H9 (cell line): ENCODE data around the gene NCKAP5. TPM values are rescaled to one million over a fixed set of nuclear protein-coding genes. Genes with fewer than 3 reads are reported as not detected.

ENCODE experiments used
- DNase-seq: peaks from one replicate; pipeline ENCODE4 v3.0.0-alpha.2; 2017
- H2AFZ ChIP-seq: one replicate; pipeline ENCODE4 v1.6.1; 2013; ENCODE audit warnings: mild to moderate bottlenecking, low read length, control low read depth, moderate library complexity
- H2AK5ac ChIP-seq: 2 replicates; pipeline ENCODE4 v1.6.1; 2013; ENCODE audit warnings: low read length, control low read depth, mixed read lengths; ENCODE audit not compliant: insufficient read length
- H2BK120ac ChIP-seq: one replicate; pipeline ENCODE4 v1.6.1; 2013; ENCODE audit warnings: low read depth, mild to moderate bottlenecking, low read length, control low read depth, inconsistent platforms; ENCODE audit not compliant: poor library complexity, severe bottlenecking
- H2BK12ac ChIP-seq: 2 replicates; pipeline ENCODE4 v1.6.1; 2013; ENCODE audit warnings: low read length, control low read depth, mixed read lengths, low read depth; ENCODE audit not compliant: insufficient read length
- H2BK15ac ChIP-seq: 2 replicates; pipeline ENCODE4 v1.6.1; 2013; ENCODE audit warnings: low read depth, low read length, control low read depth
- H2BK20ac ChIP-seq: one replicate; pipeline ENCODE4 v1.6.1; 2013; ENCODE audit warnings: low read depth, mild to moderate bottlenecking, low read length, control low read depth, inconsistent platforms; ENCODE audit not compliant: poor library complexity, severe bottlenecking
- H2BK5ac ChIP-seq: 2 replicates; pipeline ENCODE4 v1.6.1; 2013; ENCODE audit warnings: low read length, control low read depth, mixed read lengths; ENCODE audit not compliant: insufficient read length
- H3K14ac ChIP-seq: 2 replicates; pipeline ENCODE4 v1.6.1; 2013; ENCODE audit warnings: low read length, control low read depth; ENCODE audit not compliant: insufficient read depth
- H3K18ac ChIP-seq: 2 replicates; pipeline ENCODE4 v1.6.1; 2013; ENCODE audit warnings: low read depth, mild to moderate bottlenecking, mixed read lengths, low read length, control low read depth; ENCODE audit not compliant: insufficient read length
- H3K23ac ChIP-seq: 2 replicates; pipeline ENCODE4 v1.6.1; 2013; ENCODE audit warnings: low read length, control low read depth, mixed read lengths, low read depth; ENCODE audit not compliant: insufficient read length
- H3K23me2 ChIP-seq: 2 replicates; pipeline ENCODE4 v1.6.1; 2013; ENCODE audit warnings: low read depth, mild to moderate bottlenecking, mixed read lengths, low read length, control low read depth; ENCODE audit not compliant: insufficient read length, poor library complexity, severe bottlenecking
- H3K27ac ChIP-seq: 2 replicates; pipeline ENCODE4 v1.5.1; 2013; ENCODE audit warnings: low read length, control low read depth, mixed read lengths, low read depth; ENCODE audit not compliant: insufficient read length
- H3K27me3 ChIP-seq: 2 replicates; pipeline ENCODE4 v1.6.1; 2013; ENCODE audit warnings: low read length, control low read depth, inconsistent platforms; ENCODE audit not compliant: insufficient read depth
- H3K4ac ChIP-seq: 2 replicates; pipeline ENCODE4 v1.6.1; 2013; ENCODE audit warnings: low read depth, mild to moderate bottlenecking, control low read depth, inconsistent platforms, low read length, moderate library complexity
- H3K4me1 ChIP-seq: 2 replicates; pipeline ENCODE4 v1.6.1; 2013; ENCODE audit warnings: low read length, control low read depth, inconsistent platforms; ENCODE audit not compliant: insufficient read depth
- H3K4me2 ChIP-seq: 2 replicates; pipeline ENCODE4 v1.6.1; 2013; ENCODE audit warnings: low read length, control low read depth, mixed read lengths; ENCODE audit not compliant: insufficient read length, insufficient read depth
- H3K56ac ChIP-seq: 2 replicates; pipeline ENCODE4 v1.6.1; 2013; ENCODE audit warnings: low read depth, mild to moderate bottlenecking, mixed read lengths, low read length, control low read depth; ENCODE audit not compliant: insufficient read length
- H3K79me1 ChIP-seq: 2 replicates; pipeline ENCODE4 v1.6.1; 2013; ENCODE audit warnings: low read depth, mild to moderate bottlenecking, moderate library complexity, low read length, control low read depth, inconsistent platforms; ENCODE audit not compliant: insufficient read depth, poor library complexity, severe bottlenecking
- H3K79me2 ChIP-seq: 2 replicates; pipeline ENCODE4 v1.6.1; 2013; ENCODE audit warnings: low read length, control low read depth, inconsistent platforms; ENCODE audit not compliant: insufficient read depth
- H3K9ac ChIP-seq: 2 replicates; pipeline ENCODE4 v1.6.1; 2013; ENCODE audit warnings: low read length, control low read depth, mixed read lengths; ENCODE audit not compliant: insufficient read length; ENCODE audit errors: extremely low read depth
- H3K9me3 ChIP-seq: one replicate; pipeline ENCODE4 v1.6.1; 2013; ENCODE audit warnings: low read depth, low read length, inconsistent platforms; ENCODE audit not compliant: control insufficient read depth
- H3T11ph ChIP-seq: one replicate; pipeline ENCODE4 v1.6.1; 2013; ENCODE audit warnings: mild to moderate bottlenecking, low read length, control low read depth, inconsistent platforms
- H4K20me1 ChIP-seq: one replicate; pipeline ENCODE4 v1.6.1; 2013; ENCODE audit not compliant: control insufficient read depth, insufficient read length, insufficient read depth
- H4K5ac ChIP-seq: 2 replicates; pipeline ENCODE4 v1.6.1; 2013; ENCODE audit warnings: low read depth, mild to moderate bottlenecking, mixed read lengths, low read length, control low read depth; ENCODE audit not compliant: insufficient read length
- H4K8ac ChIP-seq: replicated peaks from 2 replicates; pipeline ENCODE4 v1.6.1; 2013; ENCODE audit warnings: low read length, control low read depth, mixed read lengths, low read depth; ENCODE audit not compliant: insufficient read length
- H4K91ac ChIP-seq: 2 replicates; pipeline ENCODE4 v1.6.1; 2013; ENCODE audit warnings: low read depth, mild to moderate bottlenecking, moderate library complexity, mixed read lengths, low read length, control low read depth; ENCODE audit not compliant: insufficient read length
- H3K27ac Mint-ChIP-seq, 3 experiments: 2 replicates in 2 of 3; 3 replicates in 1 of 3; pipeline ENCODE4 v1.8.0; 2020 to 2021; ENCODE audit warnings: mixed read lengths in 3 of 3, mild to moderate bottlenecking in 1 of 3, moderate library complexity in 1 of 3
- H3K27me3 Mint-ChIP-seq: 2 replicates; pipeline ENCODE4 v1.8.0; 2021; ENCODE audit warnings: low read depth, mild to moderate bottlenecking, moderate library complexity, mixed read lengths
- H3K36me3 Mint-ChIP-seq, 3 experiments: 2 replicates in 2 of 3; 3 replicates in 1 of 3; pipeline ENCODE4 v1.8.0; 2020 to 2021; ENCODE audit warnings: low read depth in 3 of 3, mixed read lengths in 3 of 3; ENCODE audit not compliant: insufficient read depth in 1 of 3
- H3K4me1 Mint-ChIP-seq, 2 experiments: 2 replicates each; pipeline ENCODE4 v1.8.0; 2020; ENCODE audit warnings: mixed read lengths in 2 of 2
- H3K4me3 Mint-ChIP-seq, 2 experiments: 2 replicates in 1 of 2; 3 replicates in 1 of 2; pipeline ENCODE4 v1.8.0; 2020 to 2021; ENCODE audit warnings: mild to moderate bottlenecking in 2 of 2, mixed read lengths in 2 of 2, moderate library complexity in 1 of 2
- H3K9me3 Mint-ChIP-seq, 2 experiments: 2 replicates in 1 of 2; 3 replicates in 1 of 2; pipeline ENCODE4 v1.8.0; 2020; ENCODE audit warnings: mild to moderate bottlenecking in 2 of 2, mixed read lengths in 2 of 2, moderate library complexity in 1 of 2
- WGBS: extraction: QIAGEN DNeasy Blood & Tissue Kit; methylation state at CpG from one replicate; pipeline ENCODE4 v1.1.7; 2013; ENCODE audit warnings: missing lambda C conversion rate, low lambda C conversion rate, mixed read lengths; ENCODE audit not compliant: insufficient read length; ENCODE audit errors: extremely low coverage; 5-methylcytosine and 5-hydroxymethylcytosine counted together
- total RNA-seq: library from RNA; stranded (reverse); gene quantifications from 2 replicates; pipeline ENCODE4 v1.2.1, GENCODE V29; 2021
- TF ChIP-seq, protein P1 (sequence below): fragments of 200-600 bp; sonication (generic); conservative IDR thresholded peaks from 3 replicates; pipeline ENCODE4 v1.8.0; 2021; ENCODE audit warnings: antibody characterized with exemption, mild to moderate bottlenecking

NCKAP5 gene
- total RNA-seq, 1 experiment from 2014 or later = 0.26 TPM

DNA sequence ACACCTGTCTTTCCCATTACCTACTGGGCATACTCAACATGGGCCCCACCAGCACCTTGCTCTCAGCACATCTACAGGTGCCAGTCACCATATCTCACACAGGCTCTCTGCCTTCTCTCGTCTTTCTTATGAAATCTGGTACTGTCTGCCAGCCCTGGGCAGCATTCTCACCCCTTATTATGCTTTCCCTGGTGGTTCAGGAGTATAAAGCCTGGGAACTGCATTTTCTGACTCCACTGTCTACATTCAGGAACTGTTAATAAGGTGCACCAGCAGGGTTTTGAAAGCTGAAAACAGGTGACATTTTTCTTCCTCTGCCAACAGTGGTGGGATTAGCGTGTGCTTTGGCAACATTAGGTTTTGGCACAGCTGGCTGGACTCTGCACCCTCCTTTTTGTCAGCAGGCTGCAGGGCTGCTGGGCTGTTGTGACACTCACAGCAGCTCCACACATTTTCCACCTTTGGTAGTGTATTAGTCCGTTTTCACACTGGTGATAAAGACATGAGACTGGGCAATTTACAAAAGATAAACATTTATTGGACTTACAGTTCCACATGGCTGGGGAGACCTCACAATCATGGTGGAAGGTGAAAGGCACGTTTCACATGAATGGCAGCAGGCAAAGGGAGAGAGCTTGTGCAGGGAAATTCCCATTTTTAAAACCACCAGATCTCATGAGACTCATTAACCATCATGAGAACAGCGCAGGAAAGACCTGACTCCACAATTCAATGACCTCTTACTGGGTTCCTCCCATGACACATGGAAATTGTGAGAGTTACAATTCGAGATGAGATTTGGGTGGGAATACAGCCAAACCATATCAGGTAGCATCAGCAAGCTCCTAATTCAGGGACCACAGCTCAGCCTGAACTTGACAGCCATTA is 555.2 kb downstream of the NCKAP5 start:
- Histone ChIP-seq H2BK120ac (no peak overlapping the region), H4K91ac (no peak overlapping the region), H3K14ac (no peak overlapping the region), H3K27me3 (no peaks in the 10 kb centered on the region; the same call in 1 of the 2 replicates), H4K20me1 (no peaks in the 10 kb centered on the region), H3K79me1 (no peaks in the 10 kb centered on the region), H3K27ac (no peak overlapping the region), H2BK20ac (no peak overlapping the region), H2AFZ (no peak overlapping the region), H3K9me3 (no peaks in the 10 kb centered on the region), H4K5ac (no peak overlapping the region), H3K23me2 (no peaks in the 10 kb centered on the region), H2BK12ac (no peak overlapping the region), H4K8ac (no peak overlapping the region), H2AK5ac (no peak overlapping the region), H2BK15ac (no peak overlapping the region), H3K56ac (no peak overlapping the region), H3K79me2 (no peaks in the 10 kb centered on the region), H3K4me2 (no peak overlapping the region), H2BK5ac (no peak overlapping the region), H3K23ac (no peak overlapping the region), H3K18ac (no peak overlapping the region), H3K4ac (no peak overlapping the region), H3K4me1 (no peaks in the 10 kb centered on the region), H3T11ph (no peak overlapping the region), H3K9ac (no peak overlapping the region)
- Mint-ChIP-seq H3K4me3 (no peak overlapping the region), H3K9me3 (no peaks in the 10 kb centered on the region), H3K27ac (no peak overlapping the region), H3K4me1 (no peaks in the 10 kb centered on the region; a peak in 1 of 4 replicates), H3K36me3 (no peaks in the 10 kb centered on the region), H3K27me3 (peaks cover 3% of the 10 kb centered on the region)
- TF ChIP-seq, protein P1, sequence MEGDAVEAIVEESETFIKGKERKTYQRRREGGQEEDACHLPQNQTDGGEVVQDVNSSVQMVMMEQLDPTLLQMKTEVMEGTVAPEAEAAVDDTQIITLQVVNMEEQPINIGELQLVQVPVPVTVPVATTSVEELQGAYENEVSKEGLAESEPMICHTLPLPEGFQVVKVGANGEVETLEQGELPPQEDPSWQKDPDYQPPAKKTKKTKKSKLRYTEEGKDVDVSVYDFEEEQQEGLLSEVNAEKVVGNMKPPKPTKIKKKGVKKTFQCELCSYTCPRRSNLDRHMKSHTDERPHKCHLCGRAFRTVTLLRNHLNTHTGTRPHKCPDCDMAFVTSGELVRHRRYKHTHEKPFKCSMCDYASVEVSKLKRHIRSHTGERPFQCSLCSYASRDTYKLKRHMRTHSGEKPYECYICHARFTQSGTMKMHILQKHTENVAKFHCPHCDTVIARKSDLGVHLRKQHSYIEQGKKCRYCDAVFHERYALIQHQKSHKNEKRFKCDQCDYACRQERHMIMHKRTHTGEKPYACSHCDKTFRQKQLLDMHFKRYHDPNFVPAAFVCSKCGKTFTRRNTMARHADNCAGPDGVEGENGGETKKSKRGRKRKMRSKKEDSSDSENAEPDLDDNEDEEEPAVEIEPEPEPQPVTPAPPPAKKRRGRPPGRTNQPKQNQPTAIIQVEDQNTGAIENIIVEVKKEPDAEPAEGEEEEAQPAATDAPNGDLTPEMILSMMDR = no peak
- WGBS = no CpG with 5 or more reads among the region's 6 CpGs
- no peak for DNase-seq
